H1 (cell line): ENCODE data around the gene LSM3. TPM values are rescaled to one million over a fixed set of nuclear protein-coding genes. Genes with fewer than 3 reads are reported as not detected.

ENCODE experiments used
- CTCF ChIA-PET: fragments of 300-600 bp; sonication (Branson Sonifier 250); formaldehyde crosslinking; loops from one replicate; lab custom pipeline; 2021; ENCODE audit not compliant: partially characterized antibody; lab: Charles Lee
- POLR2A ChIA-PET: fragments of 300-600 bp; sonication (Branson Sonifier 250); formaldehyde crosslinking; loops from one replicate; lab custom pipeline; 2021; ENCODE audit warnings: inconsistent platforms; ENCODE audit not compliant: partially characterized antibody; lab: Charles Lee
- DNase-seq, 2 experiments: peaks; one replicate each; pipeline versions ENCODE4 v3.0.0 to v3.0.0-alpha.2; 2010 to 2022; ENCODE audit warnings: low spot score in 2 of 2, low read depth in 1 of 2, mixed read lengths in 1 of 2
- FAIRE-seq: peaks from 2 replicates; lab custom pipeline; 2011; peaks lifted over from hg19 to GRCh38; lab: Jason Lieb, UNC
- H2AFZ ChIP-seq: 2 replicates; pipeline ENCODE4 v1.8.1; 2012; ENCODE audit warnings: low read length, inconsistent platforms
- H2AK5ac ChIP-seq: 2 replicates; pipeline ENCODE4 v1.6.1; 2013; ENCODE audit warnings: low read depth, low read length
- H2BK120ac ChIP-seq: replicated peaks from 2 replicates; pipeline ENCODE3; 2013; ENCODE audit warnings: low read depth, low read length, inconsistent platforms
- H2BK12ac ChIP-seq: 2 replicates; pipeline ENCODE4 v1.6.1; 2013; ENCODE audit warnings: low read depth, low read length
- H2BK15ac ChIP-seq: 2 replicates; pipeline ENCODE4 v1.6.1; 2013; ENCODE audit warnings: low read length
- H2BK20ac ChIP-seq: 2 replicates; pipeline ENCODE4 v1.6.1; 2013; ENCODE audit warnings: low read length
- H2BK5ac ChIP-seq: 2 replicates; pipeline ENCODE4 v1.6.1; 2013; ENCODE audit warnings: low read depth, low read length
- H3K14ac ChIP-seq: 2 replicates; pipeline ENCODE4 v1.6.1; 2013; ENCODE audit warnings: inconsistent platforms; ENCODE audit not compliant: insufficient read length
- H3K18ac ChIP-seq: 2 replicates; pipeline ENCODE4 v1.6.1; 2013; ENCODE audit warnings: low read length; ENCODE audit errors: extremely low read depth
- H3K23ac ChIP-seq: 2 replicates; pipeline ENCODE4 v1.6.1; 2013; ENCODE audit warnings: inconsistent platforms; ENCODE audit not compliant: insufficient read length
- H3K23me2 ChIP-seq: 2 replicates; pipeline ENCODE4 v1.6.1; 2013; ENCODE audit warnings: low read depth, low read length
- H3K27ac ChIP-seq: 2 replicates; pipeline ENCODE4 v1.6.1; 2011; ENCODE audit warnings: low read depth, low read length, inconsistent platforms
- H3K27me3 ChIP-seq, 4 experiments: replicated peaks in 1 of 4; 1 replicate in 1 of 4; 2 replicates in 3 of 4; pipeline versions ENCODE4 v1.6.1 to v1.8.1; 2011 to 2013; ENCODE audit warnings: low read length in 3 of 4, mild to moderate bottlenecking in 3 of 4, inconsistent platforms in 2 of 4, mixed read lengths in 2 of 4, moderate library complexity in 1 of 4; ENCODE audit not compliant: control insufficient read depth in 3 of 4, insufficient read depth in 3 of 4; ENCODE audit errors: extremely low read depth in 1 of 4
- H3K36me3 ChIP-seq, 4 experiments: 2 replicates each; pipeline versions ENCODE4 v1.6.1 to v1.8.1; 2011 to 2013; ENCODE audit warnings: mild to moderate bottlenecking in 4 of 4, low read length in 3 of 4, moderate library complexity in 2 of 4, control low read depth in 1 of 4, inconsistent platforms in 1 of 4; ENCODE audit not compliant: insufficient read depth in 4 of 4, control insufficient read depth in 2 of 4
- H3K4ac ChIP-seq: replicated peaks from 2 replicates; pipeline ENCODE3; 2013; ENCODE audit warnings: low read length, low read depth, mixed read lengths, inconsistent platforms; ENCODE audit not compliant: insufficient read length
- H3K4me1 ChIP-seq, 4 experiments: replicated peaks in 1 of 4; 1 replicate in 1 of 4; 2 replicates in 3 of 4; pipeline versions ENCODE4 v1.6.1 to v1.8.1; 2011 to 2013; ENCODE audit warnings: low read length in 3 of 4, inconsistent platforms in 2 of 4, mixed read lengths in 1 of 4; ENCODE audit not compliant: insufficient read depth in 4 of 4, control insufficient read depth in 3 of 4
- H3K4me2 ChIP-seq, 2 experiments: 2 replicates each; pipeline versions ENCODE4 v1.6.1 to v1.8.1; 2011 to 2013; ENCODE audit warnings: low read depth in 2 of 2, low read length in 2 of 2, control low read depth in 1 of 2, inconsistent platforms in 1 of 2, mild to moderate bottlenecking in 1 of 2; ENCODE audit not compliant: insufficient read depth in 1 of 2
- H3K4me3 ChIP-seq, 4 experiments: fragments of 200-600, 300-600 bp in 1 of 4; sonication (generic), shearing (Covaris generic), sonication (Bioruptor Twin) in 1 of 4; 2 replicates each; pipeline versions ENCODE4 v1.5.1 to v1.8.1; 2011 to 2016; ENCODE audit warnings: low read length in 4 of 4, low read depth in 3 of 4, control low read depth in 2 of 4, inconsistent platforms in 2 of 4, mild to moderate bottlenecking in 2 of 4, mixed read lengths in 1 of 4, moderate library complexity in 1 of 4; ENCODE audit not compliant: insufficient read depth in 2 of 4; ENCODE audit errors: extremely low read depth in 1 of 4
- H3K56ac ChIP-seq: replicated peaks from 2 replicates; pipeline ENCODE3; 2013; ENCODE audit warnings: low read depth, mild to moderate bottlenecking, mixed read lengths, low read length, inconsistent platforms; ENCODE audit not compliant: insufficient read length
- H3K79me1 ChIP-seq: 2 replicates; pipeline ENCODE4 v1.6.1; 2013; ENCODE audit warnings: low read depth, low read length, control low read depth
- H3K79me2 ChIP-seq, 2 experiments: 2 replicates each; pipeline versions ENCODE4 v1.6.1 to v1.8.1; 2012 to 2013; ENCODE audit warnings: low read length in 2 of 2, mild to moderate bottlenecking in 2 of 2, inconsistent platforms in 1 of 2; ENCODE audit not compliant: insufficient read depth in 2 of 2, control insufficient read depth in 1 of 2
- H3K9ac ChIP-seq, 4 experiments: replicated peaks in 1 of 4; 1 replicate in 1 of 4; 2 replicates in 3 of 4; pipeline versions ENCODE4 v1.6.1 to v1.8.1; 2011 to 2013; ENCODE audit warnings: low read depth in 3 of 4, low read length in 3 of 4, control low read depth in 2 of 4, mild to moderate bottlenecking in 2 of 4, moderate library complexity in 2 of 4, inconsistent platforms in 1 of 4; ENCODE audit errors: extremely low read depth in 1 of 4
- H3K9me3 ChIP-seq, 2 experiments: 2 replicates each; pipeline versions ENCODE4 v1.6.1 to v1.8.1; 2012 to 2013; ENCODE audit warnings: mild to moderate bottlenecking in 2 of 2, moderate library complexity in 2 of 2, control low read depth in 1 of 2, inconsistent platforms in 1 of 2, low read depth in 1 of 2, low read length in 1 of 2, mixed read lengths in 1 of 2; ENCODE audit not compliant: insufficient read depth in 2 of 2
- H4K20me1 ChIP-seq, 2 experiments: replicated peaks in 1 of 2; 2 replicates each; pipeline versions ENCODE3 to v1.8.1; 2011 to 2013; ENCODE audit warnings: inconsistent platforms in 2 of 2, low read length in 2 of 2, mild to moderate bottlenecking in 1 of 2; ENCODE audit not compliant: insufficient read depth in 2 of 2, control insufficient read depth in 1 of 2
- H4K5ac ChIP-seq: 2 replicates; pipeline ENCODE4 v1.6.1; 2013; ENCODE audit warnings: low read length, low read depth, mixed read lengths, inconsistent platforms; ENCODE audit not compliant: insufficient read length
- H4K8ac ChIP-seq: 2 replicates; pipeline ENCODE4 v1.8.0; 2013; ENCODE audit warnings: mild to moderate bottlenecking, moderate library complexity, low read length, inconsistent platforms; ENCODE audit not compliant: insufficient read depth; ENCODE audit errors: extremely low read depth
- H4K91ac ChIP-seq: replicated peaks from 2 replicates; pipeline ENCODE3; 2013; ENCODE audit warnings: low read length, mixed read lengths, inconsistent platforms; ENCODE audit not compliant: insufficient read length
- CEBPB ChIP-seq: IDR thresholded peaks from 2 replicates; pipeline ENCODE4 v1.6.1; 2012; ENCODE audit warnings: low read depth, low read length
- CHD2 ChIP-seq: IDR thresholded peaks from 2 replicates; pipeline ENCODE4 v1.6.1; 2012; ENCODE audit warnings: low read length, improper control_type of control experiment
- CREB1 ChIP-seq: IDR thresholded peaks from 2 replicates; pipeline ENCODE4 v1.6.1; 2012; ENCODE audit warnings: inconsistent platforms
- HDAC6 ChIP-seq: IDR thresholded peaks from one replicate; pipeline ENCODE4 v1.7.1; 2012; ENCODE audit warnings: low read depth, mild to moderate bottlenecking, inconsistent platforms, low read length, moderate library complexity
- MAFK ChIP-seq: IDR thresholded peaks from 2 replicates; pipeline ENCODE4 v1.6.1; 2012; ENCODE audit warnings: low read depth, mild to moderate bottlenecking, improper control_type of control experiment, low read length
- POLR2AphosphoS5 ChIP-seq: IDR thresholded peaks from 2 replicates; pipeline ENCODE4 v1.6.1; 2011; ENCODE audit warnings: low read depth, low read length
- RBBP5 ChIP-seq: IDR thresholded peaks from 2 replicates; pipeline ENCODE4 v1.7.1; 2012; ENCODE audit warnings: low read depth, mild to moderate bottlenecking, inconsistent platforms, low read length, moderate library complexity, borderline replicate concordance
- SIN3A ChIP-seq, 2 experiments: IDR thresholded peaks in 1 of 2; conservative IDR thresholded peaks in 1 of 2; 2 replicates each; pipeline ENCODE4 v1.6.1; 2011 to 2012; ENCODE audit warnings: low read length in 2 of 2, improper control_type of control experiment in 1 of 2, low read depth in 1 of 2, mild to moderate bottlenecking in 1 of 2
- SP1 ChIP-seq: IDR thresholded peaks from 2 replicates; pipeline ENCODE4 v1.6.1; 2011; ENCODE audit warnings: low read depth, low read length
- SP2 ChIP-seq: IDR thresholded peaks from 2 replicates; pipeline ENCODE4 v1.6.1; 2012; ENCODE audit warnings: mild to moderate bottlenecking, low read length, inconsistent platforms
- TAF1 ChIP-seq: IDR thresholded peaks from 2 replicates; pipeline ENCODE4 v1.6.1; 2011; ENCODE audit warnings: mild to moderate bottlenecking, low read depth, low read length
- TEAD4 ChIP-seq: IDR thresholded peaks from 2 replicates; pipeline ENCODE4 v1.6.1; 2012; ENCODE audit warnings: low read depth, low read length, inconsistent platforms, mixed read lengths
- YY1 ChIP-seq: IDR thresholded peaks from 2 replicates; pipeline ENCODE4 v1.6.1; 2011; ENCODE audit warnings: low read depth, mild to moderate bottlenecking, low read length
- WGBS, 2 experiments: shearing (Covaris generic) in 1 of 2; methylation state at CpG; one replicate each; pipeline versions ENCODE4 v1.1.6 to v1.1.7; 2013 to 2015; ENCODE audit warnings: low lambda C conversion rate in 2 of 2, mixed read lengths in 2 of 2, inconsistent platforms in 1 of 2, low coverage in 1 of 2, missing lambda C conversion rate in 1 of 2; ENCODE audit not compliant: insufficient replicate concordance in 2 of 2, insufficient coverage in 1 of 2, insufficient read length in 1 of 2; ENCODE audit errors: extremely low coverage in 1 of 2, missing lambda C conversion rate in 1 of 2; 5-methylcytosine and 5-hydroxymethylcytosine counted together
- polyA plus RNA-seq, 7 experiments: library from polyadenylated mRNA; depleted of rRNA in 3 of 7; stranded (reverse) in 5 of 7; unstranded in 2 of 7; fragments of >200 nt in 5 of 7; fragments of 200-250 nt in 2 of 7; gene quantifications; 1 replicate in 5 of 7; 2 replicates in 1 of 7; 4 replicates in 1 of 7; pipeline versions ENCODE4 v1.2.1 to v1.2.3, GENCODE V29; 2011 to 2013; ENCODE audit warnings: missing spikeins in 2 of 7, mixed read lengths in 2 of 7
- total RNA-seq: library from RNA; stranded (reverse); fragmentation: NEBNext Ultra II Directional; extraction: Animal tissue kit (Norgen Biotek cat#: 25700); gene quantifications from 2 replicates; pipeline ENCODE4 v1.2.1, GENCODE V29; 2021
- TF ChIP-seq, protein P1 (sequence below), 3 experiments: IDR thresholded peaks; 1 replicate in 2 of 3; 2 replicates in 1 of 3; pipeline versions ENCODE4 v1.5.1 to v1.6.1; 2011; ENCODE audit warnings: low read length in 3 of 3, mild to moderate bottlenecking in 3 of 3, inconsistent platforms in 2 of 3, low read depth in 1 of 3, moderate library complexity in 1 of 3; ENCODE audit not compliant: insufficient read depth in 1 of 3; ENCODE audit errors: control extremely low read depth in 1 of 3

LSM3 gene
- total and polyA plus RNA-seq, 2 of the 8 experiments (the other 6 are each of a cell fraction or from before 2014, with no cell fraction given) = 7.1 to 25.4 TPM

GRCh38 chr3:14220933-14221332, 42.3 kb downstream of the LSM3 start:
- 74% methylated on average over 1 of the region's 1 CpG; no CpG with 5 or more reads in 1 of the 2 experiments for WGBS, 2 experiments
- Histone ChIP-seq H3K4me2 (no peak overlapping the region), H4K8ac (no peak overlapping the region), H4K5ac (no peak overlapping the region), H3K18ac (no peak overlapping the region), H2AK5ac (no peak overlapping the region), H3K79me1 (no peaks in the 10 kb centered on the region), H3K56ac (no peak overlapping the region), H3K4ac (no peak overlapping the region), H2BK15ac (no peak overlapping the region), H2BK20ac (no peak overlapping the region), H3K27me3 (no peaks in the 10 kb centered on the region), H3K23ac (no peak overlapping the region), H3K4me1 (peaks cover 0 to 2% (median 0%) of the 10 kb centered on the region in 4 experiments; a peak in 3 of 7 replicates), H2BK12ac (no peak overlapping the region), H2BK5ac (no peak overlapping the region), H4K20me1 (no peaks in the 10 kb centered on the region), H3K27ac (no peak overlapping the region), H3K79me2 (no peaks in the 10 kb centered on the region), H3K14ac (no peak overlapping the region), H3K36me3 (no peaks in the 10 kb centered on the region), H3K9ac (no peak overlapping the region), H3K23me2 (no peaks in the 10 kb centered on the region), H4K91ac (no peak overlapping the region), H3K4me3 (no peak overlapping the region), H3K9me3 (peaks cover 0 to 8% of the 10 kb centered on the region in 2 experiments; a peak in 2 of 4 replicates), H2AFZ (no peak overlapping the region), H2BK120ac (no peak overlapping the region)
- FAIRE-seq = no peak
- POLR2A ChIA-PET = no interaction called here
- CTCF ChIA-PET = no interaction called here
- DNase-seq = no peak
- TF ChIP-seq SP1 = no peak
- TF ChIP-seq CREB1 = no peak
- TF ChIP-seq, protein P1, sequence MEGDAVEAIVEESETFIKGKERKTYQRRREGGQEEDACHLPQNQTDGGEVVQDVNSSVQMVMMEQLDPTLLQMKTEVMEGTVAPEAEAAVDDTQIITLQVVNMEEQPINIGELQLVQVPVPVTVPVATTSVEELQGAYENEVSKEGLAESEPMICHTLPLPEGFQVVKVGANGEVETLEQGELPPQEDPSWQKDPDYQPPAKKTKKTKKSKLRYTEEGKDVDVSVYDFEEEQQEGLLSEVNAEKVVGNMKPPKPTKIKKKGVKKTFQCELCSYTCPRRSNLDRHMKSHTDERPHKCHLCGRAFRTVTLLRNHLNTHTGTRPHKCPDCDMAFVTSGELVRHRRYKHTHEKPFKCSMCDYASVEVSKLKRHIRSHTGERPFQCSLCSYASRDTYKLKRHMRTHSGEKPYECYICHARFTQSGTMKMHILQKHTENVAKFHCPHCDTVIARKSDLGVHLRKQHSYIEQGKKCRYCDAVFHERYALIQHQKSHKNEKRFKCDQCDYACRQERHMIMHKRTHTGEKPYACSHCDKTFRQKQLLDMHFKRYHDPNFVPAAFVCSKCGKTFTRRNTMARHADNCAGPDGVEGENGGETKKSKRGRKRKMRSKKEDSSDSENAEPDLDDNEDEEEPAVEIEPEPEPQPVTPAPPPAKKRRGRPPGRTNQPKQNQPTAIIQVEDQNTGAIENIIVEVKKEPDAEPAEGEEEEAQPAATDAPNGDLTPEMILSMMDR (IDR thresholded peaks at IDR 0.05; ENCODE audit: control extremely low read depth in 1 of 3, insufficient read depth in 1 of 3, low read depth in 1 of 3, low read length in 3 of 3) = no peak
- no peak for TF ChIP-seq CEBPB
- TF ChIP-seq HDAC6 = no peak
- TF ChIP-seq TEAD4 = no peak
- no peak for TF ChIP-seq POLR2AphosphoS5
- TF ChIP-seq SIN3A (conservative IDR thresholded peaks at IDR 0.05 in 1 of 2, IDR thresholded peaks at IDR 0.05 in 1 of 2; ENCODE audit: low read depth in 1 of 2, low read length in 2 of 2) = no peak
- no peak for TF ChIP-seq YY1
- TF ChIP-seq MAFK = no peak
- no peak for TF ChIP-seq TAF1
- TF ChIP-seq SP2 = no peak
- TF ChIP-seq RBBP5 = no peak
- TF ChIP-seq CHD2 = no peak
